ENCODE results near the gene ZBTB20.

Gene ZBTB20

DNA sequence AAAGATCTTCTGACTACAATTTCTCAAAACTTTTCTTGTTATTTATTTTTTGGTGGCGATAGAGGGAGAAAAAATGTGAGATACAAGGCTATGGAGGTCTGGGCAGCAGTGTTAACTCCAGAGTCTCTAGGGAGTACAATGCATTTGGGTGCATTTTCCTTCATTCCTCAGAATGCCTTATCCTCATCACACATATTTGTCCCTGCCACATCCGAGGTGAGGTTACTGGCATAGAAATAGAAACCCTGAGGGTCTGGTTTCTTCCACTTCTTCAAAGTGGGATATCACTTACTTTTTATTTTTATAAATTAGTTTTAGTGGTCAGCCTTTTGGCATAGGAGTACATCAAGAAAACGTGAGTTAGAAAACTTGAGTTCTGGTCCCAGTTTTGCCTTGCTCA lies 702.9 kb downstream of the ZBTB20 start:
- Mint-ChIP-seq H3K36me3 (ENCODE audit: insufficient read depth) (no peaks in the 10 kb centered on the region), H3K4me3 (no peak overlapping the region), H3K9me3 (no peaks in the 10 kb centered on the region), H3K4me1 (peaks cover 10% of the 10 kb centered on the region), H3K27ac (ENCODE audit: low read depth) (no peak overlapping the region), H3K27me3 (no peaks in the 10 kb centered on the region)
- DNase-seq (ENCODE audit: low spot score in 2 of 2) (no peak), ATAC-seq (replicated peaks; ENCODE audit: extremely low read depth, poor library complexity, severe bottlenecking) (no peak)

DNA sequence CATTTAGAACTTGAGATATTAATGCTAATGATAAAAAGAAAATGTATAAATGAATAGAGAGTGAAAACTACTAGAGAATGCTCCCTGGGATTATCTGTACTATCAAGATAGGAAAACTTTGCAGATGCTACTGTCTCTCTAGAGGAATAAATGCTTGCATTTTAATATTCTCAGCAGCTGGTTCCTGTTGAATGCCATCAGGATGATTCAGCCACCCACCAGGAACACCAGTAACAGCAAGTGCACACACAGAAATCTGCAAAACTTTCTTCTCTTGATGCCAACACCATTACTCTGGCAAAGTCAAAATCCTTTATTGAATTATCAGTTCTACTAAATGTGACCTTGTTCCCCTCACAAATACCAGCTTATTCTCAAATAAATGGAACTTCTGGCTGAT lies 704.8 kb downstream of the ZBTB20 start:
- no peak overlapping the region for H3K27ac Mint-ChIP-seq (ENCODE audit: low read depth)
- no peak for DNase-seq (ENCODE audit: low spot score in 2 of 2)
- H3K4me1 Mint-ChIP-seq = peaks cover 6% of the 10 kb centered on the region
- H3K36me3 Mint-ChIP-seq (ENCODE audit: insufficient read depth) = no peaks in the 10 kb centered on the region
- no peak for ATAC-seq (replicated peaks; ENCODE audit: extremely low read depth, poor library complexity, severe bottlenecking)
- no peak overlapping the region for H3K4me3 Mint-ChIP-seq
- no peaks in the 10 kb centered on the region for H3K27me3 Mint-ChIP-seq
- no peaks in the 10 kb centered on the region for H3K9me3 Mint-ChIP-seq

DNA sequence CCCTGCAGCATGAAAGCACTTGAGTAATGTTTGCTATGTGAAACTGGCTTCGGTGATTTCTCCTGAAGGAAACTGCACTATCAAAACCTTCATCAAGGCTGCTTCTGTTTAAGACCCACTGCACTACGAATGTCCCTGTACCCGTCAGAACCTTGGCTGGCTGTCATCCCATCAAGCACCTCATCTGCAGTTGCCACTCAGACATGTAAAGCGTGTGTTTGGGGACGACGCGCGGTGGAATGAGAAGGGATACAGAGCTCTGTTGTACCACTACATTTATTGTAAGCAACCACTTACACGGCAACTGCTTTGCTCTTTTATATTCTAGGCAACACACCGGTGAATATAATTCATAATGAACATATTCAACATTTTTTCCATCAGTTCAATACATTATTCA lies 705.7 kb downstream of the ZBTB20 start:
- ATAC-seq (replicated peaks; ENCODE audit: extremely low read depth, poor library complexity, severe bottlenecking) = no peak
- Mint-ChIP-seq H3K36me3 (ENCODE audit: insufficient read depth) (peaks cover 2% of the 10 kb centered on the region), H3K27ac (ENCODE audit: low read depth) (no peak overlapping the region), H3K9me3 (no peaks in the 10 kb centered on the region), H3K4me3 (no peak overlapping the region), H3K27me3 (no peaks in the 10 kb centered on the region), H3K4me1 (peaks cover 6% of the 10 kb centered on the region)
- no peak for DNase-seq (ENCODE audit: low spot score in 2 of 2)

DNA sequence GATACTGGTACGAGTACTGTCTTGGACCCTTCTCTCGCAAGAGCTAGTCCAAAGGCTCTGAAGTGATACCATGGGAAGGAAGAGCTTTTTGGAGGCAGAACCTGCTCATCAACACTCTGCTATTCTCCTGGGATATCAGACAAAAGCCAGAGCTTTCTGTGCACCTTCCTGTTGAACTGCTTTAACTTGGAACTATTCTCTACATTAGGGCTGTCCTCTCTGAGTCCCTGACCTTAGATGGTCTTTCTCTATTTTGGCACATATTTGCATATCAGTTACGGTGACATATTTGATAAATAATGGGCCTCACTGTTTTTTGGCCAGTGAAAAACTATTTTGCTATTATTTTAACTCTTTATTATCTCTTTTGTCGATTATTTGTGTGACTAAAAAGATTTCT lies 706.4 kb downstream of the ZBTB20 start:
- peaks cover 2% of the 10 kb centered on the region for H3K36me3 Mint-ChIP-seq (ENCODE audit: insufficient read depth)
- no peaks in the 10 kb centered on the region for H3K27me3 Mint-ChIP-seq
- no peak for DNase-seq (ENCODE audit: low spot score in 2 of 2)
- peaks cover 6% of the 10 kb centered on the region for H3K4me1 Mint-ChIP-seq
- ATAC-seq (replicated peaks; ENCODE audit: extremely low read depth, poor library complexity, severe bottlenecking) = no peak
- H3K9me3 Mint-ChIP-seq = no peaks in the 10 kb centered on the region
- H3K27ac Mint-ChIP-seq (ENCODE audit: low read depth) = no peak overlapping the region
- H3K4me3 Mint-ChIP-seq = no peak overlapping the region

DNA sequence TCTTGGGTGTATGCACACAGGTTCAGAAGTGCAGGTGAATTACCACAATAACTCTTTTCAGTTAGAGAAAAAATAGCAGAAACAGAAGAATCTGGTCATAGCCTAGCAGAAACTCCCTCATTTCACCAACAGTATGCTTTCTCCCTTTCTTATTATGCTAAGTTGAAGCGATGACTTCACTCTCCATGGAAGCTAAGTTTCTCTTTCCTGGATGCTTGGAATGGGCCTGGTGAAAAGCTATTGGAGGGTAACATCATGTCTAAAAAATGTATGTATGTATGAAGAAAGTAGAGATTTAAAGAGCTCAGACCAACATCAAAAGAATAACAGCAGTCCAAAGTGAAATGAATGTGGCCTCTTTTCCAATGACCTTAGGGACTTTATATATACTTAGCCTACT lies 707.8 kb downstream of the ZBTB20 start:
- ATAC-seq (replicated peaks; ENCODE audit: extremely low read depth, poor library complexity, severe bottlenecking) = no peak
- no peak for DNase-seq (ENCODE audit: low spot score in 2 of 2)
- H3K9me3 Mint-ChIP-seq = no peaks in the 10 kb centered on the region
- H3K27ac Mint-ChIP-seq (ENCODE audit: low read depth) = no peak overlapping the region
- H3K4me1 Mint-ChIP-seq = peaks cover 11% of the 10 kb centered on the region
- H3K36me3 Mint-ChIP-seq (ENCODE audit: insufficient read depth) = peaks cover 2% of the 10 kb centered on the region
- H3K4me3 Mint-ChIP-seq = no peak overlapping the region
- no peaks in the 10 kb centered on the region for H3K27me3 Mint-ChIP-seq

DNA sequence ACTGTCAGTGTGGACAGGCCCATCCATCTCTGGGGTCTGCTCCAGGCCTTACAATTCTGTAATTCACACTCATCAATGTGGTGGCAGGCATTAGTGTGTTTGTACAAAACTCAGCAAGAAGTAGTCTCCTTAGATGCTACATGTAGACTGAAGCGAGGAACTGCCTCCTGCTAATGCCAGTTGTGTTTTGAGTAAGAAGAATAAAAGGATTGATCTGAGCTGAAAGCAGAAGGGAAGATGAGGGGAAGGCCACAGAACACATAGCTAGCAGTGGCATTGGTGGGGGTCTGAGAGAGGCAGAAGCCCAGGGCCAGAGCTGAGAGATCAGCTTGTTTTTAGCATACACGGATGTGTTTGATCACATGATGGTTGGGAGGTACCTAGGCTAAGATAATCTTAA lies 709.2 kb downstream of the ZBTB20 start:
- no peaks in the 10 kb centered on the region for H3K27me3 Mint-ChIP-seq
- ATAC-seq (replicated peaks; ENCODE audit: extremely low read depth, poor library complexity, severe bottlenecking) = no peak
- peaks cover 2% of the 10 kb centered on the region for H3K36me3 Mint-ChIP-seq (ENCODE audit: insufficient read depth)
- H3K4me3 Mint-ChIP-seq = no peak overlapping the region
- peaks cover 11% of the 10 kb centered on the region for H3K4me1 Mint-ChIP-seq
- no peak for DNase-seq (ENCODE audit: low spot score in 2 of 2)
- H3K9me3 Mint-ChIP-seq = no peaks in the 10 kb centered on the region
- no peak overlapping the region for H3K27ac Mint-ChIP-seq (ENCODE audit: low read depth)

DNA sequence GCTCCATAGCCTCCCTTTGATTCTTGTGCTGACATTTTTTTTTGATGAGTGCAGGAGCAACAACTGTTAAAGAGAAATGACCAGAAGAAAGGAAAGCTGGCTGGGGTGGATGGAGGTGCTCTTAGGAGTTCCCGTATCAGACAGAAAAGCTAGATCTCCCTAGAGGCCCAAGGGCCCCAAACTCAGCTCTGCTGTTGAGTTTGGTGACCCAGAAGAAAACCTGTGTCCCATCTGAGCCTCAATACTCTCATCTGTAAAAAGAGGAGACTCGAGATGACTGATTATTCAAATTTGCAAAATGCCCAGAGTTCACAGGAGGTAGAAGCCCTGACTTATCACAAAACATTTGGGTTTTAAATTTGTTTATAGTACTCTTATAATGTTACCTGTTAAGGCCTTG lies 710.9 kb downstream of the ZBTB20 start:
- no peak for DNase-seq (ENCODE audit: low spot score in 2 of 2)
- H3K36me3 Mint-ChIP-seq (ENCODE audit: insufficient read depth) = peaks cover 2% of the 10 kb centered on the region
- no peaks in the 10 kb centered on the region for H3K27me3 Mint-ChIP-seq
- no peak overlapping the region for H3K27ac Mint-ChIP-seq (ENCODE audit: low read depth)
- H3K9me3 Mint-ChIP-seq = no peaks in the 10 kb centered on the region
- ATAC-seq (replicated peaks; ENCODE audit: extremely low read depth, poor library complexity, severe bottlenecking) = no peak
- H3K4me1 Mint-ChIP-seq = peaks cover 6% of the 10 kb centered on the region
- no peak overlapping the region for H3K4me3 Mint-ChIP-seq

DNA sequence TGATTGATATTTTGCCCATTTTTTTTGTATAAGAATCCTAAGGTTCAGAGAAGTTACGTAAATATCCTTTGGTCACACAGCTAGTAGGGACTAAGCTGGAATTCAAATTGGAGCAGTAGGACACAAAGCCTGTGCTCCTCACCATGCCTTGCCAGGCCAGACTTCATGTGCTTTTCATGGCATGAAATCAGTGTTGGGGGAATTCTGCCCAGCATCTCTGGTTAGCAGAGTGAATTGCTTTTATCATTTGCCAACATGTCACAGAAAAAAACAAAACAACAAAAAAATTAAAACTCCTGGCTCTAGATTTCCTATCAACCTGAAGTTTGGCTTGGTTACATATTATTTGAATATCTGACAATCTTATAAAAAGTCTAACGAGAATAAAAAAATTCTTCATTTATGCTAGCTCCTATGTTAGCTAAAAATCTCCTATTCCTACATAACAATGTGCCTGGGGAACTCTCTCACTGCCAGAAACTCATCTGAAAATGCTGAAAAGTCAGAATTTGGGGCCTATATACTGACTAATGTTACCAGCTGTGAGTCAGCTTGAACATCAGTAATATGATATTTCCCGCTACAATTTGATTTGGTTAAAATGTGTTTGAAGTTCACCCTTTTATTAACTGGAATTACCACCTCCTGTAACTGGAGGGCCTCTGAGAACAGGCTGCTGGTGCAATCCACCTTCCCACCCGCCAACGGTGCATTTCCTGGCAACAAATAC lies 711.5 kb downstream of the ZBTB20 start:
- peaks cover 6% of the 10 kb centered on the region for H3K4me1 Mint-ChIP-seq
- H3K27ac Mint-ChIP-seq (ENCODE audit: low read depth) = no peak overlapping the region
- H3K4me3 Mint-ChIP-seq = no peak overlapping the region
- no peak for DNase-seq (ENCODE audit: low spot score in 2 of 2)
- no peaks in the 10 kb centered on the region for H3K27me3 Mint-ChIP-seq
- ATAC-seq (replicated peaks; ENCODE audit: extremely low read depth, poor library complexity, severe bottlenecking) = no peak
- H3K9me3 Mint-ChIP-seq = no peaks in the 10 kb centered on the region
- H3K36me3 Mint-ChIP-seq (ENCODE audit: insufficient read depth) = peaks cover 2% of the 10 kb centered on the region

DNA sequence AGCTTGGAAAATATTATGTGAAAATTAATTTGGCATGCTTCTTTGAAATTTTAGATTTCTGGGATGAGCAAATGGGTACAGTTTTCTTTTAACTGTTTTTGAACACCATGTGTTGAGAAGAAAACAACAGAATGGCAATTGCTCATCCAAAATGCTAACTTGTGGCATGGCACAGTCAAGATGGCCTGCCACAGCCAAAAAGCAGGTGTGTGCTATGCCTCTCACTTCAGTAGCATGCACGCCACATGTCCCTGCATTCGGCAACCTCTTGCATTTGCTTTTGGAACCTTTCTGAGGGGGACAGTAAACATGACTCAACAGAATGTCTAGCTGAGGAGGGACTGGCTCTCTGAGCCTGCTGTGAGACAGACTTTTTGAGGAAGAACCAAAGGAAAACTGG lies 714.8 kb downstream of the ZBTB20 start:
- ATAC-seq (replicated peaks; ENCODE audit: extremely low read depth, poor library complexity, severe bottlenecking) = no peak
- Mint-ChIP-seq H3K4me1 (peaks cover 11% of the 10 kb centered on the region), H3K27ac (ENCODE audit: low read depth) (no peak overlapping the region)

DNA sequence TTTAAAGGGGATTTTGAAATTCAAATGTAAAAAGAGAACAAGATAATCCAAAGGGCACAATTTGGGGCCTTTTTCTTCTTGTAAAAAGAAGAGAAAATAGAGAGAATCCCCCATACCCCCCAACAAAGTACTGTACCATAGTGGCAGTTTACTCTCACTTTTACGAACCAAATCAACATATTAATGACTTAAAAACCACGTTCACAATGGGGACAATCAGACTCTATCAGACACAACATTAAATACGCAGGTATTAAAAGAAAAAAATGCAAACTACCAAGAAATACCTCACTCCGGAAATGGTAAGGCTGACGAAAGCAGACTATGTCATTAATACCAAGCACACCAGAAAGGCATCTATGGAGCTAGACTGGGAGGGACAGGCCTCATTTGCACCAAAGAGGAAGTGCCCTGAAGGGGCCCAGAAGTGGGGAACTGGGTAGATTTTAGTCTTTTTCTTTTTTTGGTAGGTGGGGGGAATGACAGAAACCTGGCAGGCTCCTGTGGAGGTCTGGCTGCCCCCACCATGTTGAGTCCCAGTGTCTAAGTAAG lies 719.0 kb downstream of the ZBTB20 start:
- H3K27ac Mint-ChIP-seq (ENCODE audit: low read depth) = no peak overlapping the region
- H3K4me1 Mint-ChIP-seq = peaks cover 5% of the 10 kb centered on the region
- DNase-seq (ENCODE audit: low spot score in 2 of 2) = no peak
- no peak overlapping the region for H3K4me3 Mint-ChIP-seq
- no peaks in the 10 kb centered on the region for H3K9me3 Mint-ChIP-seq
- peaks cover 2% of the 10 kb centered on the region for H3K36me3 Mint-ChIP-seq (ENCODE audit: insufficient read depth)
- H3K27me3 Mint-ChIP-seq = no peaks in the 10 kb centered on the region
- no peak for ATAC-seq (replicated peaks; ENCODE audit: extremely low read depth, poor library complexity, severe bottlenecking)

More for the DNA sequence above, 714.8 kb downstream of the ZBTB20 start:
- DNase-seq (ENCODE audit: low spot score in 2 of 2) = no peak
- H3K27me3 Mint-ChIP-seq = no peaks in the 10 kb centered on the region
- peaks cover 3% of the 10 kb centered on the region for H3K36me3 Mint-ChIP-seq (ENCODE audit: insufficient read depth)
- no peaks in the 10 kb centered on the region for H3K9me3 Mint-ChIP-seq
- no peak overlapping the region for H3K4me3 Mint-ChIP-seq

DNA sequence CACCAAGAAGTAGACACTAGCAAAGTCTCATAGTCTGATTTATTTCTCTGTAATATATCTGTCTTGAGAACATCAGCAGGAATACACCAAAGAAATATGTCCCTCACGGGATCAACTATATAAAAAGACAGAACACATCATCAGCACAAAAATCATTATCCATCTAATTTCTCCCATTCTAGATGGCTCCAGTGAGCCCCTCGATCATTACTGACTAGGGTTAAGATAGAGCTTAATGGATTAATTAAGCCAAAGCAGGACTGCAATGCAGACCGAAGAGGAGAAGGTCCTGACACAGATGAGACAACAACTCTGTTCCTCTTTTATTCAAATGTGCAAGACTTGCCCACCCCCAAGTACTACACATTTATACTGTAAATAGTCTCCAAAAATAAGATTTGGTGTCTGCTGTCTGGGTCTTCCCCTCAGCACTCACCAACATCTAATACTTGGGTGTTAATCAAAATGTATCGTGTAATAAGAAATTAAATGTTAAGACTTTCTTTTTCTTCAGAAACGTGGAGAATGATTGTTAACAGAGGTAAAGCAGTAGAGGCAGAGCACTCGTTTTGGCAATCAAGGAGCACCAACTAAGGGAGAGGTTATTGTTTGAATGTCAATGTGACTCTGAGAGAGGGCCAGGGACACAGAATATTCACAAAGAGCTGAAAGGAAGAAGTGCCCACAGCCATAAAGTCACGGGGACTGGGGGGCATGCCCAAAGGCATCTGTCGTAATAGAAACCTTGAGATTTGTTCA lies 719.6 kb downstream of the ZBTB20 start:
- Mint-ChIP-seq H3K4me3 (no peak overlapping the region), H3K36me3 (ENCODE audit: insufficient read depth) (peaks cover 2% of the 10 kb centered on the region), H3K9me3 (no peaks in the 10 kb centered on the region), H3K27ac (ENCODE audit: low read depth) (no peak overlapping the region), H3K27me3 (no peaks in the 10 kb centered on the region), H3K4me1 (peaks cover 5% of the 10 kb centered on the region)
- ATAC-seq (replicated peaks; ENCODE audit: extremely low read depth, poor library complexity, severe bottlenecking) (no peak), DNase-seq (ENCODE audit: low spot score in 2 of 2) (no peak)

DNA sequence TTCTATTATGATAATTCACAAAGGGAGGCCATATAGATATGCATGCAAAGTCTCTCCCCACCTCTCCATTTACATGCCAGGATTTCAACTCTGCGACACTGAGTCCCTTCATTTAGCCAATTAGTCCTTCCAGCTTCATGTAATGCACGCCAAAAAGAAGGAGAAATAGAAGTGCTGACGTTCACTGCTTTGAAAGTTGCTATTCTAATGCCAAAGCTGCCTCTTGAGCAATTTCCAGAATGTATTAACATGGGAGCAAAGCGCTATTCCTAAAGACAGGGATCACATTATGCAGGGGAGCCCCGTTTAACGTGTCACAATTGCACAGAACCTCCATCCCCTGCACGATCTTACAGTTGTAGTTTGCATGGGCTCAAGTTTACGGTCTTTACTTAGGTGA lies 722.8 kb downstream of the ZBTB20 start:
- H3K4me3 Mint-ChIP-seq = no peak overlapping the region
- H3K9me3 Mint-ChIP-seq = no peaks in the 10 kb centered on the region
- peaks cover 2% of the 10 kb centered on the region for H3K36me3 Mint-ChIP-seq (ENCODE audit: insufficient read depth)
- no peak for DNase-seq (ENCODE audit: low spot score in 2 of 2)
- H3K27me3 Mint-ChIP-seq = no peaks in the 10 kb centered on the region
- H3K27ac Mint-ChIP-seq (ENCODE audit: low read depth) = no peak overlapping the region
- ATAC-seq (replicated peaks; ENCODE audit: extremely low read depth, poor library complexity, severe bottlenecking) = no peak
- H3K4me1 Mint-ChIP-seq = peaks cover 5% of the 10 kb centered on the region

DNA sequence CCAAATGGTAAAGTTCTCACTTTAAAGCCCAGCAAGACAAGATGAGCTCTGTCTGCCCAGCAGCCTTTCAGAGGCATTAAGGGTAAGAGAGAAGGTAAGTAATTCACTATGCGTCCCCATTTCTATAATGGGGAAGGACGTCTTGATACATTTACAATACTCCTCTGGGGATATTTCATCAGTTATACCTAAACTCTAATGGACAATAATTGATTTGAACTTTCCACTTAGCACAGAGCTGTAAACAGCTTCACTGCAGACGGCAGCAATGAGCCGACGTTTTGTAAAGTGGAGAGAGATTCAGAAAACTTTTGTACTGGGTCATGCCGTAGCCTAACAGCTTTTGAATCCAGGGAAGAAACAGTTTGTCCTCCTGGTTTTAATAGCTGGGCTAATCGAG lies 725.9 kb downstream of the ZBTB20 start:
- no peak overlapping the region for H3K4me3 Mint-ChIP-seq
- H3K4me1 Mint-ChIP-seq = no peaks in the 10 kb centered on the region
- ATAC-seq (replicated peaks; ENCODE audit: extremely low read depth, poor library complexity, severe bottlenecking) = no peak
- H3K27ac Mint-ChIP-seq (ENCODE audit: low read depth) = no peak overlapping the region
- DNase-seq (ENCODE audit: low spot score in 2 of 2) = no peak
- no peaks in the 10 kb centered on the region for H3K27me3 Mint-ChIP-seq
- no peaks in the 10 kb centered on the region for H3K36me3 Mint-ChIP-seq (ENCODE audit: insufficient read depth)
- H3K9me3 Mint-ChIP-seq = no peaks in the 10 kb centered on the region
